BLaER1 (cell line): ENCODE data around the gene DIP2A.

Experiments
- H3K27ac ChIP-seq: shearing (Covaris generic); formaldehyde crosslinking; 2 replicates; pipeline ENCODE4 v1.8.1; 2022
- H3K27me3 ChIP-seq: shearing (Covaris generic); formaldehyde crosslinking; 2 replicates; pipeline ENCODE4 v1.8.1; 2022
- H3K36me3 ChIP-seq: shearing (Covaris generic); formaldehyde crosslinking; 2 replicates; pipeline ENCODE4 v1.8.1; 2022
- H3K4me1 ChIP-seq: shearing (Covaris generic); formaldehyde crosslinking; 2 replicates; pipeline ENCODE4 v1.8.1; 2022
- H3K4me2 ChIP-seq: shearing (Covaris generic); formaldehyde crosslinking; 2 replicates; pipeline ENCODE4 v1.8.1; 2022
- H3K4me3 ChIP-seq: shearing (Covaris generic); formaldehyde crosslinking; 2 replicates; pipeline ENCODE4 v1.8.1; 2022
- H3K9ac ChIP-seq: shearing (Covaris generic); formaldehyde crosslinking; 2 replicates; pipeline ENCODE4 v1.8.1; 2022
- H3K9me3 ChIP-seq: shearing (Covaris generic); formaldehyde crosslinking; 2 replicates; pipeline ENCODE4 v1.8.1; 2022
- H4K20me1 ChIP-seq: shearing (Covaris generic); formaldehyde crosslinking; 2 replicates; pipeline ENCODE4 v1.8.1; 2022
- Cebpa-rat ChIP-seq: shearing (Covaris generic); IDR thresholded peaks from 2 replicates; pipeline ENCODE4 v1.8.1; 2022

DIP2A gene

GRCh38 chr21:46551636-46552241 is 93.0 kb downstream of the DIP2A start:
- H3K27ac ChIP-seq: no peak overlapping the region

GRCh38 chr21:46552274-46552673 is 93.6 kb downstream of the DIP2A start:
- H4K20me1 ChIP-seq: no peaks in the 10 kb centered on the region
- peaks cover 89% of the 10 kb centered on the region for H3K36me3 ChIP-seq
- H3K27ac ChIP-seq: no peak overlapping the region
- no peak for TF ChIP-seq Cebpa-rat
- no peaks in the 10 kb centered on the region; the same call in 1 of the 2 replicates for H3K9me3 ChIP-seq
- no peaks in the 10 kb centered on the region for H3K27me3 ChIP-seq
- no peak overlapping the region for H3K4me3 ChIP-seq
- no peak overlapping the region for H3K4me2 ChIP-seq
- no peak overlapping the region for H3K9ac ChIP-seq
- no peaks in the 10 kb centered on the region for H3K4me1 ChIP-seq

More at GRCh38 chr21:46551636-46552241, 93.0 kb downstream of the DIP2A start:
- no peaks in the 10 kb centered on the region for H3K27me3 ChIP-seq
- TF ChIP-seq Cebpa-rat: no peak
- no peak overlapping the region for H3K9ac ChIP-seq
- peaks cover 89% of the 10 kb centered on the region for H3K36me3 ChIP-seq
- no peaks in the 10 kb centered on the region; the same call in 1 of the 2 replicates for H3K9me3 ChIP-seq
- H3K4me2 ChIP-seq: no peak overlapping the region
- no peaks in the 10 kb centered on the region for H4K20me1 ChIP-seq
- no peak overlapping the region for H3K4me3 ChIP-seq
- H3K4me1 ChIP-seq: no peaks in the 10 kb centered on the region

GRCh38 chr21:46552865-46553379 is 94.2 kb downstream of the DIP2A start:
- no peak for TF ChIP-seq Cebpa-rat
- peaks cover 88% of the 10 kb centered on the region for H3K36me3 ChIP-seq

GRCh38 chr21:46553993-46554392 is 95.3 kb downstream of the DIP2A start:
- H3K27me3 ChIP-seq: no peaks in the 10 kb centered on the region
- H3K27ac ChIP-seq: no peak overlapping the region
- no peak overlapping the region for H3K4me2 ChIP-seq
- no peak overlapping the region for H3K4me3 ChIP-seq
- peaks cover 81% of the 10 kb centered on the region for H3K36me3 ChIP-seq
- peaks cover 5% of the 10 kb centered on the region for H3K4me1 ChIP-seq
- no peak for TF ChIP-seq Cebpa-rat
- H3K9ac ChIP-seq: no peak overlapping the region
- H4K20me1 ChIP-seq: no peaks in the 10 kb centered on the region
- no peaks in the 10 kb centered on the region for H3K9me3 ChIP-seq

More at GRCh38 chr21:46552865-46553379, 94.2 kb downstream of the DIP2A start:
- Histone ChIP-seq H3K27ac (no peak overlapping the region), H3K4me2 (no peak overlapping the region), H3K4me3 (no peak overlapping the region), H3K4me1 (no peaks in the 10 kb centered on the region), H3K9ac (no peak overlapping the region), H3K9me3 (no peaks in the 10 kb centered on the region), H3K27me3 (no peaks in the 10 kb centered on the region), H4K20me1 (no peaks in the 10 kb centered on the region)

- H3K36me3 ChIP-seq: peaks cover 77% of the 10 kb centered on the region
Observed at GRCh38 chr21:46554431-46555224, 95.9 kb downstream of the DIP2A start.

GRCh38 chr21:46555225-46555617 is 96.5 kb downstream of the DIP2A start:
- Histone ChIP-seq H3K9me3 (no peaks in the 10 kb centered on the region), H4K20me1 (no peaks in the 10 kb centered on the region), H3K4me1 (peaks cover 17% of the 10 kb centered on the region), H3K9ac (no peak overlapping the region), H3K4me3 (no peak overlapping the region), H3K4me2 (no peak overlapping the region), H3K27ac (no peak overlapping the region), H3K36me3 (peaks cover 71% of the 10 kb centered on the region), H3K27me3 (no peaks in the 10 kb centered on the region)
- TF ChIP-seq Cebpa-rat: no peak

More at GRCh38 chr21:46554431-46555224, 95.9 kb downstream of the DIP2A start:
- Histone ChIP-seq H4K20me1 (no peaks in the 10 kb centered on the region), H3K27me3 (no peaks in the 10 kb centered on the region), H3K9me3 (no peaks in the 10 kb centered on the region), H3K9ac (no peak overlapping the region), H3K27ac (no peak overlapping the region), H3K4me2 (no peak overlapping the region), H3K4me3 (no peak overlapping the region), H3K4me1 (peaks cover 11% of the 10 kb centered on the region)
- no peak for TF ChIP-seq Cebpa-rat

GRCh38 chr21:46555678-46556077 is 97.0 kb downstream of the DIP2A start:
- H3K4me1 ChIP-seq: peaks cover 22% of the 10 kb centered on the region
- no peak for TF ChIP-seq Cebpa-rat
- peaks cover 68% of the 10 kb centered on the region for H3K36me3 ChIP-seq

GRCh38 chr21:46556802-46557201 is 98.1 kb downstream of the DIP2A start:
- TF ChIP-seq Cebpa-rat: no peak
- peaks cover 71% of the 10 kb centered on the region for H3K36me3 ChIP-seq

More at GRCh38 chr21:46555678-46556077, 97.0 kb downstream of the DIP2A start:
- Histone ChIP-seq H4K20me1 (no peaks in the 10 kb centered on the region), H3K4me2 (no peak overlapping the region), H3K9ac (no peak overlapping the region), H3K27me3 (no peaks in the 10 kb centered on the region), H3K9me3 (no peaks in the 10 kb centered on the region), H3K4me3 (no peak overlapping the region), H3K27ac (no peak overlapping the region)

GRCh38 chr21:46557469-46557868 is 98.8 kb downstream of the DIP2A start:
- Histone ChIP-seq H3K36me3 (peaks cover 73% of the 10 kb centered on the region), H3K27me3 (no peaks in the 10 kb centered on the region)
- TF ChIP-seq Cebpa-rat: no peak

More at GRCh38 chr21:46556802-46557201, 98.1 kb downstream of the DIP2A start:
- H3K4me3 ChIP-seq: no peak overlapping the region
- no peaks in the 10 kb centered on the region for H3K9me3 ChIP-seq
- no peak overlapping the region for H3K4me2 ChIP-seq
- H3K27ac ChIP-seq: no peak overlapping the region
- no peaks in the 10 kb centered on the region for H3K27me3 ChIP-seq
- H3K9ac ChIP-seq: no peak overlapping the region
- no peaks in the 10 kb centered on the region for H4K20me1 ChIP-seq
- H3K4me1 ChIP-seq: peaks cover 31% of the 10 kb centered on the region

GRCh38 chr21:46557919-46558392 is 99.3 kb downstream of the DIP2A start:
- Histone ChIP-seq H3K27me3 (no peaks in the 10 kb centered on the region), H3K9ac (no peak overlapping the region), H3K4me3 (no peak overlapping the region), H3K9me3 (no peaks in the 10 kb centered on the region), H3K27ac (no peak overlapping the region), H4K20me1 (no peaks in the 10 kb centered on the region), H3K4me1 (peaks cover 31% of the 10 kb centered on the region), H3K36me3 (peaks cover 73% of the 10 kb centered on the region), H3K4me2 (no peak overlapping the region)
- TF ChIP-seq Cebpa-rat: no peak

More at GRCh38 chr21:46557469-46557868, 98.8 kb downstream of the DIP2A start:
- Histone ChIP-seq H3K9ac (no peak overlapping the region), H3K27ac (no peak overlapping the region), H3K4me1 (peaks cover 31% of the 10 kb centered on the region), H3K9me3 (no peaks in the 10 kb centered on the region), H3K4me2 (no peak overlapping the region), H4K20me1 (no peaks in the 10 kb centered on the region), H3K4me3 (no peak overlapping the region)
